SK-N-MC (cell line): ENCODE data around the gene MACROD2.

Experiments
- EZH2 ChIP-seq: fragments of 200-600 bp; sonication (generic); IDR thresholded peaks from one replicate; pipeline ENCODE4 v1.6.1; 2017; ENCODE audit warnings: antibody characterized with exemption
- FOXP2 ChIP-seq: optimal IDR thresholded peaks from 2 replicates; pipeline ENCODE3; 2011; ENCODE audit warnings: mild to moderate bottlenecking, moderate library complexity; ENCODE audit not compliant: insufficient read depth; ENCODE audit errors: extremely low read length, control extremely low read depth
- POLR2AphosphoS5 ChIP-seq: IDR thresholded peaks from 2 replicates; pipeline ENCODE4 v1.6.1; 2012; ENCODE audit warnings: mild to moderate bottlenecking, low read depth, low read length, borderline replicate concordance

DNA sequence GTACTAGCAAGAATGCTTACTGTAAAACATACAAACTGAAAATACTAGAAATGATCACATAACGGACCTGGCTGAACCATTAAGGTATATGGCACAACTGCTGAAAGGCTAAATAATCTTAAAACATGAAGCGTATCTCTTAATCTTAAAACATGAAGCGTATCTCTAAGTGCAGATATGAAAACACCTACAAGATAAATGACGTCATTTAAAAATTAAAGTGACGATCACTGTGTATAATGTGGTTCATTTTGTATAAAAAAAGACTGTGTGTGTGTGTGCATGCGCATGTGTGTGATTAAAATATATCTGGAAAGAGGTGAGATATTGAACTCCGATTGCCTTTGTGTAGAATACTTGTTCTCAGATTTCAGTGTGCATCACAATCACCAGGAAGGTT, 1797.5 kb downstream of the MACROD2 start:
- TF ChIP-seq POLR2AphosphoS5 (no peak), EZH2 (no peak), FOXP2 (no peak)
